H9 (cell line): ENCODE results near the gene ZNF451. TPM values are rescaled to one million over a fixed set of nuclear protein-coding genes. Genes with fewer than 3 reads are reported as not detected.

Source experiments
- DNase-seq: peaks from one replicate; pipeline ENCODE4 v3.0.0-alpha.2; 2017
- H2AFZ ChIP-seq: one replicate; pipeline ENCODE4 v1.6.1; 2013; ENCODE audit warnings: mild to moderate bottlenecking, low read length, control low read depth, moderate library complexity
- H2AK5ac ChIP-seq: 2 replicates; pipeline ENCODE4 v1.6.1; 2013; ENCODE audit warnings: low read length, control low read depth, mixed read lengths; ENCODE audit not compliant: insufficient read length
- H2BK120ac ChIP-seq: one replicate; pipeline ENCODE4 v1.6.1; 2013; ENCODE audit warnings: low read depth, mild to moderate bottlenecking, low read length, control low read depth, inconsistent platforms; ENCODE audit not compliant: poor library complexity, severe bottlenecking
- H2BK12ac ChIP-seq: 2 replicates; pipeline ENCODE4 v1.6.1; 2013; ENCODE audit warnings: low read length, control low read depth, mixed read lengths, low read depth; ENCODE audit not compliant: insufficient read length
- H2BK15ac ChIP-seq: 2 replicates; pipeline ENCODE4 v1.6.1; 2013; ENCODE audit warnings: low read depth, low read length, control low read depth
- H2BK20ac ChIP-seq: one replicate; pipeline ENCODE4 v1.6.1; 2013; ENCODE audit warnings: low read depth, mild to moderate bottlenecking, low read length, control low read depth, inconsistent platforms; ENCODE audit not compliant: poor library complexity, severe bottlenecking
- H2BK5ac ChIP-seq: 2 replicates; pipeline ENCODE4 v1.6.1; 2013; ENCODE audit warnings: low read length, control low read depth, mixed read lengths; ENCODE audit not compliant: insufficient read length
- H3K14ac ChIP-seq: 2 replicates; pipeline ENCODE4 v1.6.1; 2013; ENCODE audit warnings: low read length, control low read depth; ENCODE audit not compliant: insufficient read depth
- H3K18ac ChIP-seq: 2 replicates; pipeline ENCODE4 v1.6.1; 2013; ENCODE audit warnings: low read depth, mild to moderate bottlenecking, mixed read lengths, low read length, control low read depth; ENCODE audit not compliant: insufficient read length
- H3K23ac ChIP-seq: 2 replicates; pipeline ENCODE4 v1.6.1; 2013; ENCODE audit warnings: low read length, control low read depth, mixed read lengths, low read depth; ENCODE audit not compliant: insufficient read length
- H3K23me2 ChIP-seq: 2 replicates; pipeline ENCODE4 v1.6.1; 2013; ENCODE audit warnings: low read depth, mild to moderate bottlenecking, mixed read lengths, low read length, control low read depth; ENCODE audit not compliant: insufficient read length, poor library complexity, severe bottlenecking
- H3K27ac ChIP-seq: 2 replicates; pipeline ENCODE4 v1.5.1; 2013; ENCODE audit warnings: low read length, control low read depth, mixed read lengths, low read depth; ENCODE audit not compliant: insufficient read length
- H3K27me3 ChIP-seq: 2 replicates; pipeline ENCODE4 v1.6.1; 2013; ENCODE audit warnings: low read length, control low read depth, inconsistent platforms; ENCODE audit not compliant: insufficient read depth
- H3K4ac ChIP-seq: 2 replicates; pipeline ENCODE4 v1.6.1; 2013; ENCODE audit warnings: low read depth, mild to moderate bottlenecking, control low read depth, inconsistent platforms, low read length, moderate library complexity
- H3K4me1 ChIP-seq: 2 replicates; pipeline ENCODE4 v1.6.1; 2013; ENCODE audit warnings: low read length, control low read depth, inconsistent platforms; ENCODE audit not compliant: insufficient read depth
- H3K4me2 ChIP-seq: 2 replicates; pipeline ENCODE4 v1.6.1; 2013; ENCODE audit warnings: low read length, control low read depth, mixed read lengths; ENCODE audit not compliant: insufficient read length, insufficient read depth
- H3K56ac ChIP-seq: 2 replicates; pipeline ENCODE4 v1.6.1; 2013; ENCODE audit warnings: low read depth, mild to moderate bottlenecking, mixed read lengths, low read length, control low read depth; ENCODE audit not compliant: insufficient read length
- H3K79me1 ChIP-seq: 2 replicates; pipeline ENCODE4 v1.6.1; 2013; ENCODE audit warnings: low read depth, mild to moderate bottlenecking, moderate library complexity, low read length, control low read depth, inconsistent platforms; ENCODE audit not compliant: insufficient read depth, poor library complexity, severe bottlenecking
- H3K79me2 ChIP-seq: 2 replicates; pipeline ENCODE4 v1.6.1; 2013; ENCODE audit warnings: low read length, control low read depth, inconsistent platforms; ENCODE audit not compliant: insufficient read depth
- H3K9ac ChIP-seq: 2 replicates; pipeline ENCODE4 v1.6.1; 2013; ENCODE audit warnings: low read length, control low read depth, mixed read lengths; ENCODE audit not compliant: insufficient read length; ENCODE audit errors: extremely low read depth
- H3K9me3 ChIP-seq: one replicate; pipeline ENCODE4 v1.6.1; 2013; ENCODE audit warnings: low read depth, low read length, inconsistent platforms; ENCODE audit not compliant: control insufficient read depth
- H3T11ph ChIP-seq: one replicate; pipeline ENCODE4 v1.6.1; 2013; ENCODE audit warnings: mild to moderate bottlenecking, low read length, control low read depth, inconsistent platforms
- H4K20me1 ChIP-seq: one replicate; pipeline ENCODE4 v1.6.1; 2013; ENCODE audit not compliant: control insufficient read depth, insufficient read length, insufficient read depth
- H4K5ac ChIP-seq: 2 replicates; pipeline ENCODE4 v1.6.1; 2013; ENCODE audit warnings: low read depth, mild to moderate bottlenecking, mixed read lengths, low read length, control low read depth; ENCODE audit not compliant: insufficient read length
- H4K8ac ChIP-seq: replicated peaks from 2 replicates; pipeline ENCODE4 v1.6.1; 2013; ENCODE audit warnings: low read length, control low read depth, mixed read lengths, low read depth; ENCODE audit not compliant: insufficient read length
- H4K91ac ChIP-seq: 2 replicates; pipeline ENCODE4 v1.6.1; 2013; ENCODE audit warnings: low read depth, mild to moderate bottlenecking, moderate library complexity, mixed read lengths, low read length, control low read depth; ENCODE audit not compliant: insufficient read length
- H3K27ac Mint-ChIP-seq, 3 experiments: 2 replicates in 2 of 3; 3 replicates in 1 of 3; pipeline ENCODE4 v1.8.0; 2020 to 2021; ENCODE audit warnings: mixed read lengths in 3 of 3, mild to moderate bottlenecking in 1 of 3, moderate library complexity in 1 of 3
- H3K27me3 Mint-ChIP-seq: 2 replicates; pipeline ENCODE4 v1.8.0; 2021; ENCODE audit warnings: low read depth, mild to moderate bottlenecking, moderate library complexity, mixed read lengths
- H3K36me3 Mint-ChIP-seq, 3 experiments: 2 replicates in 2 of 3; 3 replicates in 1 of 3; pipeline ENCODE4 v1.8.0; 2020 to 2021; ENCODE audit warnings: low read depth in 3 of 3, mixed read lengths in 3 of 3; ENCODE audit not compliant: insufficient read depth in 1 of 3
- H3K4me1 Mint-ChIP-seq, 2 experiments: 2 replicates each; pipeline ENCODE4 v1.8.0; 2020; ENCODE audit warnings: mixed read lengths in 2 of 2
- H3K4me3 Mint-ChIP-seq, 2 experiments: 2 replicates in 1 of 2; 3 replicates in 1 of 2; pipeline ENCODE4 v1.8.0; 2020 to 2021; ENCODE audit warnings: mild to moderate bottlenecking in 2 of 2, mixed read lengths in 2 of 2, moderate library complexity in 1 of 2
- H3K9me3 Mint-ChIP-seq, 2 experiments: 2 replicates in 1 of 2; 3 replicates in 1 of 2; pipeline ENCODE4 v1.8.0; 2020; ENCODE audit warnings: mild to moderate bottlenecking in 2 of 2, mixed read lengths in 2 of 2, moderate library complexity in 1 of 2
- CTCF ChIP-seq: fragments of 200-600 bp; sonication (generic); conservative IDR thresholded peaks from 3 replicates; pipeline ENCODE4 v1.8.0; 2021; ENCODE audit warnings: antibody characterized with exemption, mild to moderate bottlenecking
- WGBS: extraction: QIAGEN DNeasy Blood & Tissue Kit; methylation state at CpG from one replicate; pipeline ENCODE4 v1.1.7; 2013; ENCODE audit warnings: missing lambda C conversion rate, low lambda C conversion rate, mixed read lengths; ENCODE audit not compliant: insufficient read length; ENCODE audit errors: extremely low coverage; 5-methylcytosine and 5-hydroxymethylcytosine counted together
- total RNA-seq: library from RNA; stranded (reverse); gene quantifications from 2 replicates; pipeline ENCODE4 v1.2.1, GENCODE V29; 2021

The ZNF451 gene
- total RNA-seq, 1 experiment from 2014 or later: 71.2 TPM

- H3K27me3 ChIP-seq: no peaks in the 10 kb centered on the region
- no peak overlapping the region for H4K91ac ChIP-seq
- no peaks in the 10 kb centered on the region for H3K4me1 ChIP-seq
- H2BK12ac ChIP-seq: no peak overlapping the region
- no peak overlapping the region for H2BK20ac ChIP-seq
- no peaks in the 10 kb centered on the region for H4K20me1 ChIP-seq
- no peak overlapping the region for H4K8ac ChIP-seq
- no peak overlapping the region for H3K27ac ChIP-seq
- H2BK5ac ChIP-seq: no peak overlapping the region
- Mint-ChIP-seq H3K27me3 (no peaks in the 10 kb centered on the region), H3K27ac (no peak overlapping the region), H3K36me3 (peaks cover 7 to 37% (median 35%) of the 10 kb centered on the region in 3 experiments; a peak in 6 of 7 replicates), H3K9me3 (no peaks in the 10 kb centered on the region), H3K4me1 (no peaks in the 10 kb centered on the region), H3K4me3 (no peak overlapping the region)
- no peak overlapping the region for H4K5ac ChIP-seq
- no peak overlapping the region for H3K4me2 ChIP-seq
- no peaks in the 10 kb centered on the region for H3K79me1 ChIP-seq
- no peak overlapping the region for H2BK15ac ChIP-seq
- no peak overlapping the region for H3K9ac ChIP-seq
- H2AFZ ChIP-seq: no peak overlapping the region
- no peak overlapping the region for H3K18ac ChIP-seq
- H3K56ac ChIP-seq: no peak overlapping the region
- TF ChIP-seq CTCF: no peak
- H3K23me2 ChIP-seq: no peaks in the 10 kb centered on the region
- no peak for DNase-seq
- H3K14ac ChIP-seq: no peak overlapping the region
- H3T11ph ChIP-seq: no peak overlapping the region
- no CpG with 5 or more reads among the region's 11 CpGs for WGBS
- H3K4ac ChIP-seq: no peak overlapping the region
- no peaks in the 10 kb centered on the region; the same call in 1 of the 2 replicates for H3K79me2 ChIP-seq
- H3K9me3 ChIP-seq: no peaks in the 10 kb centered on the region
- H3K23ac ChIP-seq: no peak overlapping the region
- H2AK5ac ChIP-seq: no peak overlapping the region
- H2BK120ac ChIP-seq: no peak overlapping the region
Measured at GRCh38 chr6:57138026-57138425, 48.0 kb downstream of the ZNF451 start.
